Karpas-422 (cell line): ENCODE data around the gene KRTAP10-5. TPM values are rescaled to one million over a fixed set of nuclear protein-coding genes. Genes with fewer than 3 reads are reported as not detected.

ENCODE experiments used
- DNase-seq: peaks from one replicate; pipeline ENCODE4 v3.0.0-alpha.2; 2015
- H2AFZ ChIP-seq: fragments of 200-600 bp; sonication (generic); 2 replicates; pipeline ENCODE4 v1.6.1; 2014; ENCODE audit warnings: antibody characterized with exemption, low read length, mixed read lengths
- H3K27ac ChIP-seq: fragments of 200-600 bp; sonication (generic); 2 replicates; pipeline ENCODE4 v1.5.1; 2014; ENCODE audit warnings: mild to moderate bottlenecking, low read length, moderate library complexity
- H3K27me3 ChIP-seq: fragments of 200-600 bp; sonication (generic); 2 replicates; pipeline ENCODE4 v1.6.1; 2014; ENCODE audit warnings: low read length, mixed read lengths
- H3K36me3 ChIP-seq: fragments of 200-600 bp; sonication (generic); 2 replicates; pipeline ENCODE4 v1.6.1; 2014; ENCODE audit warnings: low read length, mixed read lengths; ENCODE audit not compliant: insufficient read depth
- H3K4me1 ChIP-seq: fragments of 200-600 bp; sonication (generic); 2 replicates; pipeline ENCODE4 v1.6.1; 2014; ENCODE audit warnings: mild to moderate bottlenecking, low read length, mixed read lengths
- H3K4me2 ChIP-seq: fragments of 200-600 bp; sonication (generic); 2 replicates; pipeline ENCODE4 v1.6.1; 2014; ENCODE audit warnings: low read length, low read depth, mild to moderate bottlenecking; ENCODE audit not compliant: poor library complexity, severe bottlenecking
- H3K4me3 ChIP-seq: fragments of 200-600 bp; sonication (generic); 2 replicates; pipeline ENCODE4 v1.5.1; 2014; ENCODE audit warnings: mild to moderate bottlenecking, antibody characterized with exemption, low read length, mixed read lengths
- H3K79me2 ChIP-seq: fragments of 200-600 bp; sonication (generic); 2 replicates; pipeline ENCODE4 v1.6.1; 2014; ENCODE audit warnings: mild to moderate bottlenecking, low read length, mixed read lengths
- H3K9ac ChIP-seq: fragments of 200-600 bp; sonication (generic); 2 replicates; pipeline ENCODE4 v1.6.0; 2014; ENCODE audit warnings: low read length
- H3K9me2 ChIP-seq: fragments of 200-600 bp; sonication (generic), shearing (Covaris generic); replicated peaks from 2 replicates; pipeline ENCODE4 v1.6.0; 2014; ENCODE audit warnings: mild to moderate bottlenecking, low read length, moderate library complexity; ENCODE audit not compliant: insufficient read depth
- H3K9me3 ChIP-seq: fragments of 300-700, 200-600 bp; sonication (generic); 2 replicates; pipeline ENCODE4 v1.6.1; 2014; ENCODE audit warnings: low read length, mixed read lengths
- H4K20me1 ChIP-seq: fragments of 200-600 bp; sonication (generic); 2 replicates; pipeline ENCODE4 v1.6.1; 2014; ENCODE audit warnings: mild to moderate bottlenecking, antibody characterized with exemption, low read length, low read depth; ENCODE audit not compliant: insufficient read depth
- total RNA-seq: library from RNA; depleted of rRNA; stranded (reverse); fragments of >200 nt; shearing (Covaris generic); gene quantifications from 2 replicates; pipeline ENCODE4 v1.2.3, GENCODE V29; 2014; ENCODE audit warnings: low replicate concordance

Gene KRTAP10-5
- total RNA-seq, 1 experiment from 2014 or later: not detected

- H3K4me1 ChIP-seq: no peaks in the 10 kb centered on the region
- no peaks in the 10 kb centered on the region for H3K27me3 ChIP-seq
- H3K9me3 ChIP-seq: no peaks in the 10 kb centered on the region
- no peak overlapping the region for H3K4me2 ChIP-seq
- no peak overlapping the region for H3K27ac ChIP-seq
- DNase-seq: no peak
- no peaks in the 10 kb centered on the region for H3K9me2 ChIP-seq
- H3K4me3 ChIP-seq: no peak overlapping the region
- H2AFZ ChIP-seq: no peak overlapping the region
- no peaks in the 10 kb centered on the region for H3K79me2 ChIP-seq
- H4K20me1 ChIP-seq: no peaks in the 10 kb centered on the region
- H3K36me3 ChIP-seq: no peaks in the 10 kb centered on the region
- no peak overlapping the region for H3K9ac ChIP-seq
These were observed 754 bp upstream of the KRTAP10-5 start for GRCh38 chr21:44581158-44581557.

- Histone ChIP-seq H3K9ac (no peak overlapping the region), H3K4me3 (no peak overlapping the region), H4K20me1 (no peaks in the 10 kb centered on the region), H3K9me3 (no peaks in the 10 kb centered on the region), H3K27ac (no peak overlapping the region), H3K27me3 (no peaks in the 10 kb centered on the region), H3K4me2 (no peak overlapping the region), H2AFZ (no peak overlapping the region), H3K4me1 (no peaks in the 10 kb centered on the region), H3K36me3 (no peaks in the 10 kb centered on the region), H3K79me2 (no peaks in the 10 kb centered on the region), H3K9me2 (no peaks in the 10 kb centered on the region)
- no peak for DNase-seq
These were observed 615 bp downstream of the KRTAP10-5 start for GRCh38 chr21:44579833-44580144.

- DNase-seq: no peak
- no peaks in the 10 kb centered on the region for H3K9me3 ChIP-seq
- no peak overlapping the region for H3K4me3 ChIP-seq
These were observed 1.2 kb downstream of the KRTAP10-5 start for GRCh38 chr21:44579056-44579832.

DNA sequence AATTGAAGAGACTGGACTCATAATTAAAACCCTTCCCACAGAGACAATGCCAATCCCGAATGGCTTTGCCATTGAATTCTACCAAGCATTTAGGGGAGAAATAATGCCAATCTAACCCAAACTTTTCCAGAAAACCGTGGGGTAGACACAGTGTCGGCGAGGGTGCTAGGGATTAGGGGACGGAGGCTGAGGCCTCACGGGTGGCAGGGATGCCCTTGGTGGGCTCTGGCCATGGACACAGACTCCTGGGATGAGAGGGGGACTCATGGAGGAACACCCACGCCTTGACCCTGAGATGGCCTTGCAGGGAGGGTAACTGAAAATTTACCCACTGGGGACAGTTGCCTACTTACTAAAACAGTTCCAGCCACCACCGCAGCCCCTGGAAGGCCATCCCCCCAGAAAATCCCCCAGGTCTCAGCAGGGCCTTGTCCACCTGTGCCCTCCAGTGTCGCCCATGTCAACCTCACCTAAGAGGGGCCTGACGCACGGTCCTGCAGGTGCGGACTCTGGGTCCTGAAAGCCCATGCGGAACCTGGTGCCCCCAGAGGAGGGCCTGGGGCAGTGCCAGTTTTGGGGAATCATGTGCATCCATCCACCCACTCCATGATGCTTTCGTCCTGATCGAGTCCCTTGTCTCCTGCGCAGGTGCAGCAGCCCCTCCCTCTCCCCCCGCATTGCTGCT is 1.9 kb downstream of the KRTAP10-5 start:
- no peak overlapping the region for H3K27ac ChIP-seq
- no peaks in the 10 kb centered on the region for H3K27me3 ChIP-seq
- H3K9me2 ChIP-seq: no peaks in the 10 kb centered on the region
- H3K9ac ChIP-seq: no peak overlapping the region
- no peak overlapping the region for H2AFZ ChIP-seq
- no peaks in the 10 kb centered on the region for H3K9me3 ChIP-seq
- no peak for DNase-seq
- H3K79me2 ChIP-seq: no peaks in the 10 kb centered on the region
- no peaks in the 10 kb centered on the region for H3K4me1 ChIP-seq
- no peaks in the 10 kb centered on the region for H4K20me1 ChIP-seq
- no peak overlapping the region for H3K4me2 ChIP-seq
- H3K36me3 ChIP-seq: no peaks in the 10 kb centered on the region
- no peak overlapping the region for H3K4me3 ChIP-seq

More at GRCh38 chr21:44579056-44579832, 1.2 kb downstream of the KRTAP10-5 start:
- Histone ChIP-seq H3K27me3 (no peaks in the 10 kb centered on the region), H4K20me1 (no peaks in the 10 kb centered on the region), H2AFZ (no peak overlapping the region), H3K4me2 (no peak overlapping the region), H3K9ac (no peak overlapping the region), H3K79me2 (no peaks in the 10 kb centered on the region), H3K9me2 (no peaks in the 10 kb centered on the region), H3K4me1 (no peaks in the 10 kb centered on the region), H3K27ac (no peak overlapping the region), H3K36me3 (no peaks in the 10 kb centered on the region)

- H3K79me2 ChIP-seq: no peaks in the 10 kb centered on the region
- H4K20me1 ChIP-seq: no peaks in the 10 kb centered on the region
- no peak overlapping the region for H3K4me2 ChIP-seq
- H3K4me1 ChIP-seq: no peaks in the 10 kb centered on the region
- no peak for DNase-seq
- H3K9ac ChIP-seq: no peak overlapping the region
- no peaks in the 10 kb centered on the region for H3K9me2 ChIP-seq
- no peak overlapping the region for H3K27ac ChIP-seq
- no peaks in the 10 kb centered on the region for H3K36me3 ChIP-seq
- H3K4me3 ChIP-seq: no peak overlapping the region
- no peak overlapping the region for H2AFZ ChIP-seq
- H3K27me3 ChIP-seq: no peaks in the 10 kb centered on the region
- H3K9me3 ChIP-seq: no peaks in the 10 kb centered on the region
These were observed 4.4 kb downstream of the KRTAP10-5 start for GRCh38 chr21:44576025-44576420.

DNA sequence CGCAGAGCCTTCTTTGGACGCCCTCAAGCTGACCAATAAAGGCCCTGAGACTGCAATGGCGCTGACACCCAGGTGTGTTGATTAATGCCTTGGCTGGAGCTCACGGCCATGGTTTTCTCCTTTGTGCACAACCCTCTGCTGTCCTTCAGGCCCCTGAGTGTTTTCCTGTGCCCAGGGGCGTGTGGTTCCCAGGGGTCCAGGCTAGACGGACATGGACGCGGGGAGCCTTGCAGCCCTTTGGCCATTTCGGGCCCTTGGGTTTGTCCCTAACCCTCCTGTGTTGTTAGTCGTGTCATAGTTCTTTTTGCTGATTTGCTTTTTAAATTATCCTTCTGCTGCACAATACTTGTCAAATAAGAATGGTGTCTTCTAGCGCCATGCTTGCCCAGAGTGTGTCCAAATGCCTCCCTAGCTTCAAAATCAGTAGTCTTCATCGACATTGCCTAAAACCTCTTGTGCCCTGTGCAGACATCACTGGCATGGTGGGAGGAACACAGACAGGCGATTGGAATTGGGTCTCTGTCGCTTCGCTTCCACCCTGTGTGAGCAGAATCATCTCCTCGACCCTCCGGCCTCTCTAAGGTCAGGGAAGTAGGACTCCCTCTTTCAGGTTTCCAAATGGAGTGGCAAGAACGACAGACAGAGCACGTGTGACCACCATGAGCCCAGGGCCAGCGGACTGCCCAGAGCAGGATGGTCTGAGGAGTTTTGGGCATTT is 4.9 kb downstream of the KRTAP10-5 start:
- H3K27ac ChIP-seq: no peak overlapping the region
- no peaks in the 10 kb centered on the region for H3K4me1 ChIP-seq
- H3K79me2 ChIP-seq: no peaks in the 10 kb centered on the region
- H3K9ac ChIP-seq: no peak overlapping the region
- no peak overlapping the region for H3K4me3 ChIP-seq
- no peak for DNase-seq
- H2AFZ ChIP-seq: no peak overlapping the region
- no peaks in the 10 kb centered on the region for H3K36me3 ChIP-seq
- no peaks in the 10 kb centered on the region for H3K9me3 ChIP-seq
- H3K27me3 ChIP-seq: no peaks in the 10 kb centered on the region
- no peak overlapping the region for H3K4me2 ChIP-seq
- no peaks in the 10 kb centered on the region for H4K20me1 ChIP-seq
- no peaks in the 10 kb centered on the region for H3K9me2 ChIP-seq

DNA sequence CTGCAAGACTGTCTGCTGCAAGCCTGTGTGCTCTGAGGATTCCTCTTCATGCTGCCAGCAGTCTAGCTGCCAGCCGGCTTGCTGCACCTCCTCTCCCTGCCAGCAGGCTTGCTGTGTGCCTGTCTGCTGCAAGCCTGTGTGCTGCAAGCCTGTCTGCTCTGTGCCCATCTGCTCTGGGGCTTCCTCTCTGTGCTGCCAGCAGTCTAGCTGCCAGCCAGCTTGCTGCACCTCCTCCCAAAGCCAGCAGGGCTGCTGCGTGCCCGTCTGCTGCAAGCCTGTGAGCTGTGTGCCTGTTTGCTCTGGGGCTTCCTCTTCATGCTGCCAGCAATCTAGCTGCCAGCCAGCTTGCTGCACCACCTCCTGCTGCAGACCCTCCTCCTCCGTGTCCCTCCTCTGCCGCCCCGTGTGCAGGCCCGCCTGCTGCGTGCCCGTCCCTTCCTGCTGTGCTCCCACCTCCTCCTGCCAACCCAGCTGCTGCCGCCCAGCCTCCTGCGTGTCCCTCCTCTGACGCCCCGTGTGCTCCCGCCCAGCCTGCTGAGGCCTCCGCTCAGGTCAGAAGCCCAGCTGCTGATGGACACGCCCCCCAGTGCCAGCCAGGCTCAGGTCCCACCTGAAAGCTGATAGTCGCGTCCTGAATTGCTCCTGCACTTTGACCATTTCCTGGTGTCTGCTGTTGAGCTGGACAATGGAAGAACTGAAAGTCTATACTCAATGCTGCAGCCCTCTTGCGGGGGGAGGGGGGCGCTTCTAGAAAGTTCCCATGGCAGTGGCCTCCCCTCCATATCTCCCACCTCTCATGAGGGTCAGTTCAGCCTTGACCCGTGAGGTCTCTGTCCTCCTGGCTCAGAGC is 5.7 kb downstream of the KRTAP10-5 start:
- Histone ChIP-seq H3K4me2 (no peak overlapping the region), H3K36me3 (no peaks in the 10 kb centered on the region), H3K4me1 (no peaks in the 10 kb centered on the region), H3K9me3 (no peaks in the 10 kb centered on the region), H4K20me1 (no peaks in the 10 kb centered on the region), H3K9me2 (no peaks in the 10 kb centered on the region), H3K9ac (no peak overlapping the region), H3K27ac (no peak overlapping the region), H2AFZ (no peak overlapping the region), H3K79me2 (no peaks in the 10 kb centered on the region), H3K27me3 (no peaks in the 10 kb centered on the region), H3K4me3 (no peak overlapping the region)
- DNase-seq: no peak
